Adipose tissue (tissue), 3 donors: ENCODE measurements around the gene SDHB. TPM values are rescaled to one million over a fixed set of nuclear protein-coding genes. Genes with fewer than 3 reads are reported as not detected.
"Not testable (repeated sequence)": the region's sequence is repeated elsewhere in the genome, so short reads cannot be mapped to it uniquely, and the experiment has no call there.

Experiments
- H3K27ac ChIP-seq: one replicate; pipeline ENCODE4 v1.5.1; 2013; ENCODE audit warnings: low read depth, low read length
- WGBS, 3 donors: extraction: QIAGEN DNeasy Blood & Tissue Kit; methylation state at CpG; one replicate each; pipeline ENCODE4 v1.1.7; 2013; 5-methylcytosine and 5-hydroxymethylcytosine counted together
- polyA plus RNA-seq, 3 donors: library from polyadenylated mRNA; stranded (reverse); fragments of 200-250 nt; gene quantifications; one replicate each; pipeline ENCODE4 v1.2.3, GENCODE V29; 2013
- donor health status: healthy with polysubstance abuse.
- donor health status: Bipolar disorder and iron deficiency.
- donor health status: healthy.

SDHB gene
- polyA plus RNA-seq, 3 donors = 79.6 to 164 (median 122) TPM

DNA sequence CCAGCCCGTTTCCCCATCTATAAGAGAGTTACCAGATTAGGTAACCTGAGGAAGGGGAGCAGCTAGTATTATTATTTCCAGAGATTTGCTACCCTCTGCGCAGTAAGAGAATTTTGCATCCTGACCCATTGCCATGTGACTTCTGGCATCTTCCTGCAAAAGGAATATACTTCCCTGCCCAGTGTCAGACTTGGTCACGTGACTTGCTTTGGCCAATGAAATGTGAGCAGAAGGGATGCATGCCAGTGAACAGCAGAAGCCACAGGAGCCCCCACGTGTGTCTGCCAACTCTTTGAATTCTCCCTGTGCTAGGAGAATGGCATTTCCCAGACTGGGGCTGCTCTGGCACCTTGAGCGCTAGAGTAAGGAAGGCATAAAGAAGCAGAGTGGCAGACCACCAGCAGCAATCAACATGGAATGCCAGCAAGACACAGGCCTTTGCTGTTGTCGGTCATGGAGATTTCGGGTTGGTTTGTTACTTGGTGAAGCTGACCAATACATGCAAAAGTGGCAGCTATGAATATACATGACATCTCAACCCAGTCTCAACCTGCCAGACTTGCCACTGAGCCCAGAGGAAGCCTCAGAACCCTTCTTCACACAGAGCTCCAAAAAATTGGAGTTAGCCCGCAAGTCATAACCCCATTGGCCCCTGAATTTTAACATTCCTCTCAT is 26.4 kb upstream of the SDHB start:
- WGBS, 3 donors = 85 to 90% (median 87%) methylated on average over 8 of the region's 8 CpGs
- H3K27ac ChIP-seq = no peak overlapping the region

DNA sequence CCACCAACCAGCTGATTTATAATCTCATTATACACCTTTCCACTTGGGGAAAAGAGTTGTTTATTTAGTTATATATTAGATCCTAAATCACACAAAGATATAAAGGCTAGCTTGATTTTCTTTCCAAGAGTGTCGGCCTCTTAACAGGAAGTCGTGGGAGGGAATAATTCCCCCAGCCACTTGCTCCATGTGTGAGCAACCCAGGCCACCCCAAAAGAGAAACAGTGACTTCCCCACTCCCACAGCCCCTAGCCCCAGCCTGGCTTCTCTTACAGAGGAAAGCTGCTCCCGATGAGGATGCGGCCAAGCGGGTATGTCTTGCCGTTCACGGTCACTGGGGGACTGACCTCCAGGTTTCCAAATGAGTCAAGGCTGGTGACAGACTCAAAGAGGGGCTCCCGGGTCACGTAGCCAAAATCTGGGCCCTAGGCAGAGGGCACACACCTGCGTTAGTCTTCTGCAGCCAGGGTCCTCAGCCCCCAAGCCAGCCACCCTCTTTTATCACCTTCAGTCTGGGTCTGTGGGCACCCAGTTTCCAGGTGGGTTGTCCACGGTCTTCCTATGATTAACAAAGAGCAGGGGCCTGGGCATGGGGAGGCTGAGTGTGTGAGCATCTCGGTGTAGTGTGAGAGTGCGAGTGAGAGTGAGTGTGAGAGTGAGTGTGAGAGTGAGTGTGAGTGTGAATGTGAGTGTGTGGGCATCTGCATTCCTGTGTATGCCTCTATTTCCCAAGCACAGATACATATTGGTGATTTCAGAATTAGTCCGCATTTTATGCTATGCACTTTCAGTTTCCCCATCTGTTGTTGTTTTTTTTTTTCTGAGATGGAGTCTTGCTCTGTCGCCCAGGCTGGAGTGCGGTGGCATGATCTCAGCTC is 25.4 kb upstream of the SDHB start:
- H3K27ac ChIP-seq = no peak overlapping the region
- 84 to 87% (median 84%) methylated on average over 16 of the region's 16 CpGs for WGBS, 3 donors

DNA sequence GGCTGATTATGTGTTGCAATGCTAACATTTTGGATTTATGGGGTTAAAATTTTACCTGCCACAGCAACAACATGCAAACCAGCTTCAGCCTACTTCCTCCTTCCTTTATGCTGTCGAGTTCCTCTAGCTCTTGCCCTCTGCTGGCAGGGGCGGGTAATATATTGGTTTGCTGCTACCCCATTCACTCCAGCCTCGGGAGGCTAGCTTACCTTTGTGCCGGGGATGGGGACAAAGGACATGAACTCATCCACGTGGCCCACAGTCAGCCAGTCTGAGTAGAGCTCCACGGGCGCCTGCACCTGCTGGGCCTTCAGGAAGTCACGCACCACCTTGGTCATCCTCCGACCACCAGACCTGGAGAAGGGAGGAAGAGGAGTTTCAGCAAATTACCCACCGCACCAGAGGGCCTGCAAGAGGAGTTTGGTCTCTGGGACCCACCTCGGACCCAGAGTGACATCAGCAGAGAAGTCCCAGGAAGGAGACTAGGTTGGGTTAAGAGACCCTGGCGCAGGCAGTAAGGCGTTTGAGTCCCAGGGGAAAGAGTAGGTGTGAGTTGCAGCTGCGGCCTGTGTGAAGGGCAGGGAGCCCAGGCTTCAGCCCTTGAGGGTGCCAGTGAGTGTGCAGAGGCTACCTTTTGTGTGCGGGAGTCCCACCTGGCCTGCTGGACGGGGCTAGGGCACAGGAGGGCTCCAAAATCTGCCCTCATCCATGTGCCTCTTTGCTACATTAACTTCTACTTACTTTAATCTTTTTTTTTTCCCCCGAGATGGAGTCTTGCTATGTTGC is 21.8 kb upstream of the SDHB start:
- no peak overlapping the region for H3K27ac ChIP-seq
- WGBS, 3 donors = 69 to 82% (median 75%) methylated on average over 17 of the region's 17 CpGs

DNA sequence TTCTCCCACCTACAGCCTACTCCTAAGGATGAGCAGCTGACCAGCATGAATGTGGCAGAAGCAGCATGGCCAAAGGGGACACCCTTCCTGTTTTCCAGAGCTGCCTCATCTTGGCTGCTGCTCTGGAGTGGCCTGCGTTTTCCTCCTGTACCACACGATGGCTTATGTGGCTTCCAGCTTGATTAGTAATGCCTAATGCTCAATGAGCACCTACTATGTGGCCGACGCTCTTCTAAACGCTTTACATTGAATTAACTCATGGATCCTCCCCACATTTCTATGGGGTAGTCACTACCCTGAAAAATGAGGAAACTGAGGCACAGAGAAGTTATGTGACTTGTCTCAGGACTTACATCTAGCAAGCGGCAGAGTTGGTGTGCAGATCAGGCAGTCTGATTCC is 18.0 kb upstream of the SDHB start:
- H3K27ac ChIP-seq = no peak overlapping the region
- 81 to 85% (median 83%) methylated on average over 6 of the region's 6 CpGs for whole genome bisulfite sequencing, 3 donors

DNA sequence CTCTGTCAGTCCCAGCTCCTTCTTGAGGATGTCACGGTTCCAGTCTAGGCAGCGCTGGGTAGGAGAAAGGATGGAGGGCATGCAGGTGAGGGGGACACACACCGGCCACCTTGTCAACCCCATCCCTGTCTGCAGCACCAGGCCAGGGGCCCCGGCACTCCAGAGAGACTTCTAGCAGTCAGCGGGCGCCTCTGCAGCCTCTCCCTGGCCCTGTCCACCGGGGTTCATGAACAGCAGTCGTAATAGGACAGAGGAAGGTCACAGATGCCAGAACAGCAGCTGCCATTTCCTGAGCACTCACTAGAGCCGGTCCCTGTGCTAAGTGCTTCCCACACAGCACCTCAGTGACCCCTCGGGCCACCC is 16.3 kb upstream of the SDHB start:
- 62 to 79% (median 65%) methylated on average over 10 of the region's 10 CpGs for WGBS, 3 donors

DNA sequence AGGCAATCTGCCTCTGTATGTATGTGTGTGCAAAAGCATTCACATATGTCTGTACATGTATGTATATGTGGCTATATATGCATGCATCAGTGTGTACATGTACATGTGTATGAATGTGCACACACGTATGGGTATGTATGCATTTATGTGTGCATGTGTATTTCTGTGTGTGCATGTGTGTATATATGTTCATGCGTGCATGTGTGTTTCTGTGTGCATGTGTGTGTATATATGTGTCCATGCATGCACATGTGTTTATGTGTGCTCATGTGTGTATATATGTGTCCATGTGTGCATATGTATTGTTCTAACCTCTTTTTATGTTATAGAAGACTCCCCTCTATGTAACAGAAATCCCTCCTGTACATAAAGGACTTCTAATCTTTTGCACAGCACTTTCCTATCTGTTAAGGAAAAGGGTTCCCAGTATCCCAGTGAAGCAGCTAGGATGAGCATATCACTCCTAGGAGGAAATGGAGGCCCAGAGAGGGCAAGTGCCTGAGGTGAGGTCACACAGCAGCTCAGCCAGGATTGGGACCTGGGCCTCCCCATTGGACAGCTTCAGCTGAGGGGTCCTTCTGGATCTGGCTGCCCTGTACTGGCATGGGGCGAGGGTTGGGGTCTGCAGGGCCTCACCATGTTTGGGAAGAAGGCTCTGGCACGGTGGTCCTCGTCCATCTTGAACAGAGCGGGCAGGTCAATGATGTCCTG is 15.8 kb upstream of the SDHB start:
- WGBS, 3 donors = 82 to 94% (median 90%) methylated on average over 5 to 6 of the region's 6 CpGs

More for the DNA sequence above, 16.3 kb upstream of the SDHB start:
- no peak overlapping the region for H3K27ac ChIP-seq

DNA sequence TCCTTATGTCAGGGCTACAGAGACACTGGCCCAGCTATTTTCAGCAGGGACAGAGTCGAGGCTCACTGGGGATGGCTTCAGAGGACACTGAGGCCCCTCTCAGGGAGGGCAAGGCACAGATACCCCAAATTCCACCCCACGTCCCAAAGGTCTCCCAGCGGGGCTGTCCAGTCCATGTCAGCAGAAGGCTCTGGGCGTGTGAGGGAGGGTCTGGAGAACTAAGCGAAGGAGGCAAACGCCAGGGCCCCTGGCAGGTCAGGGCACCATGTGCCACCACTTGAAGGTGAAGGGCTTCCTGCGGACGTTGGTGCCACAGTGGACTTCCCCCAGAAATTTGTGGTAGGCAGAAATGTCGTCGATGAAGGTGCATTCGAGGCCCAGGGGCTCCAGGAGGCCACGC is 15.0 kb upstream of the SDHB start:
- no peak overlapping the region for H3K27ac ChIP-seq
- 77 to 88% (median 77%) methylated on average over 12 of the region's 12 CpGs for WGBS, 3 donors

More for the DNA sequence above, 15.8 kb upstream of the SDHB start:
- no peak overlapping the region for H3K27ac ChIP-seq

DNA sequence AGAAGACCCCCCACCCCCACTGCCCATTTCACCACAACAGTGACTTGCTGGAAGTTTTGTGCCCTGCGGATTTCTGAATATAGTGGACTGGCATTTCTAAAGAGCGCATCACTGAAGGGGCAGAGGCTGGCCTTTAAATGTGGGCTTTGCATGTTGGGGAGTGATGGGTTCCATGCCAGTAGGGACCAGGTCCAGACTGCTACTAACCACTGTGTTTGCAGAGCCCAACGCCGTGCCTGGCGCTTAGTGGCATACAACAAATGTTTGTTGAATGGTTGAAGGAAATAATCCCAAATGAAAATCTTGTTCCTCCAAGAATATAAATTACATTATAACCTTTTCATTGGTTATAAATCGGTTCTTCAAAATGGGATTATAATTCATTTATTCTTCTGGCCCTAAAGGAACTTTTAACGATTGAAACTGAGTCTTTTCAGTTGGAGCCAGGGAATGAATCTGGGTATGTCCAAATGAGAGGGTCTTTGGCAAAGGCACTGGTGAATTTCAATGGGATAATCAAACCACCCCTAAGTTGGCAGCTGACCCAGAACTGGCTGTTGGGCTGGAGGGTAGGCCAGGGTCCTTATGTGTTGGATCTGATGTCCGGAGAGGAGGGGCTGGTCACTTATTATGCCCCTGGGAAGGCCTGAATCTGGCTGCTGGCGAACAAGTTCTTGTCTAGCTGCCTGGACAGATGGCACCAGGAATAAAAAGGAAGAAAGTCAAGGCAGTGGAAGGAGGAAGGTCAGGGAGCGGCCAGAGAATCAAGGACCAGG is 13.8 kb upstream of the SDHB start:
- 74 to 86% (median 75%) methylated on average over 10 of the region's 10 CpGs for WGBS, 3 donors
- no peak overlapping the region for H3K27ac ChIP-seq

DNA sequence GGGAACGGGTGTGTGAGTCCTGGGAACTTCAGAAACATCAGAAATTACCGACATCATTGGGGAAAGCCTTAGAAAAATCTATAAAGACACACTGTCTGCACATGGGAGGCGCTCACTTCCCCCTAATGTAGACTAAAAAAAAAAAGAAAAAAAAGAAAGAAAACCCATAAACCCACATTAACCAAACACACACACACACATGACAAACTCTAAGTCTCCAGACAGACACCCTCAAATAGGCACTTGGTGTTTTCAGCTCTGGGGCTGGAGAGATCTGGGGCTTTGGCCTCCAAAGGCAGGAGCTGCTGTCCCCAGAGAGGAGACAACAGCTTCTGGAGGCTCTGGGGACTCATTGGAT is 13.2 kb upstream of the SDHB start:
- H3K27ac ChIP-seq = no peak overlapping the region

DNA sequence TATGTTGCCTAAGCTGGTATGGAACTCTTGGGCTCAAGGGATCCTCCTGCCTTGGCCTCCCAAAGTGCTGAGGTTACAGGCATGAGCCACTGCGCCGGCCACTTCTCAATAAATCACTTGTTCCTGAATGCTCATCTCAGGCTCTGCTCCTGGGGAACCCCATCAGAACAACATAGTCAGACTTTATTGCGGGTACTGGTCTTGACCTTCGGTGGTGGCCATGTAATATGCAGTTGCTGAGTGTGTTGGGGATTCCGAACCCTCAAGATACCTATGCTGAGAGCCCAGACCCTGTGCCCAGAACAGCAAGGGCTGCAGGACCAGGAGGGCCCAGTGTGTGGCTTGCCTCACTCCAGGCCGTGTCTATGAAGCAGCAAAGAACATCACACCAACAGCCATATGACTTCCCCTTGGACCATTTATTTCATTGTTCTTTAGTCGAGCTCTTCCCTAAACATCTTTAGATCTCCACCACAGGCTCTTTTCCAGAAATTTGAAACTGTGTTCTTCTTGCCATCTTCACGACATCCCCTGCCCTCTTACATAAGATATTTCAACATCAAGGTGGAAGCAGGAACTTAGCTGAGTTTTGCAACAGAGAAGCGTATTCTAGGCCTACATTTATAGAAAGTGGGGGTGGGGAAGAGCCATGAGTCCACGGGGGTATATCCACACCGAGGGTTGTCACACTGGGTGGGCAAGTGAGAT is 12.7 kb upstream of the SDHB start:
- H3K27ac ChIP-seq = no peak overlapping the region
- WGBS, 3 donors = 63 to 87% (median 69%) methylated on average over 11 of the region's 11 CpGs

More for the DNA sequence above, 13.2 kb upstream of the SDHB start:
- 49 to 85% (median 59%) methylated on average over 3 of the region's 3 CpGs for WGBS, 3 donors

DNA sequence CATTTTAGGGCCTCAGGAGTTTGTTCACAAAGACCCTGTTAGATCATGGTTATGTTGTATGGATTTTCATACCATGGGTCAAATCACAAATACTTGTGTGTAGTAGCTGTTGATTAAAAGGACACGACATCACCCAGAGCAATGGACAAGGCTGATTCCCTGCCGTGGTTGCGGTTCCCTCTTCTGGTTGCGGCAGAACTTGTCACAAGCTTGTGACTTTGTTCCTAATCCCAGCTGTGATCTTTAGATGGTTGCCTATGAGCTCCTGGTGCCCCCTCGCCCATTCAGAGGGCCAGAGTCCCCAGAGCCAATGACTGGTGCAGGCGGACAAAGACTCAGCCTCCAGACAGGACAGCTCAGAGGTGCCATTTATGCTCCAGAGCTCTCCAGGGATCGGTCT is 11.8 kb upstream of the SDHB start:
- no peak overlapping the region for H3K27ac ChIP-seq
- 72 to 88% (median 77%) methylated on average over 7 of the region's 7 CpGs for WGBS, 3 donors

DNA sequence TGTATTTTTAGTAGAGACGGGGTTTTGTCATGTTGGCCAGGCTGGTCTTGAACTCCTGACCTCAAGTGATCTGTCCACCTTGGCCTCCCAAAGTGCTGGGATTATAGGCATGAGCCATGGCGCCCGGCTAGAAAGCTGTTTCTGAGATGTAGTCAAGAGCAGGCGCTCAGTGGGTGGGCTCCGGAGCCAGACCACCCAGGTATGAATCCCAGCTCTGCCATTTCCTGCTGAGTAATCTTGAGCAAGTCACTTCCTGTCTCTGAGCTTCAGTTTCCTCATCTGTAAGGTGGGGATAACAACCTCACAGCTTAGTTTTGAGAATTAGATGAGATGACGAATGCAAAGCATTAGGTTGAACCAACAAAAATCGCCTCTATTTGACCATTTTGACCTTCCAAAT is 8.9 kb upstream of the SDHB start:
- 60 to 90% (median 68%) methylated on average over 7 of the region's 7 CpGs for WGBS, 3 donors
- not testable (repeated sequence) for H3K27ac ChIP-seq

DNA sequence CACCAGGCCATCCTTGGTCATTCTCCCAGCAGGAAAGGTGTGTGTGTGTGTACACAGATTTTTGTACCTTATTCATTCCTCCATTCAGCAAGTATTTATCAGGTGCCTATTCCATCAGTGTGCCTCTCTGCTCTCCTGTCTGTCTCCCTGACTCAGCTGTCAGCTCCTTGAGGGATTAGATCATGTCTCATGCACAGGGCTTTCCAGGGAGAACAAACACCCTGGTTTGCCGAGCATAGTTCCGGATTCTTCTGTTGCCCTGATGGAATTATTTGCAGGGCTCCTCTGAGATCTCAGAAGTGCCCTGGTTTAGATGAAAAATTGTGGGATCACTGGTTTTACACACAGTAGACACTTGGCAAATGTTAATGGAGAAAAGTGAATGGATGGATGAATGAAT is 8.1 kb upstream of the SDHB start:
- H3K27ac ChIP-seq = no peak overlapping the region
- WGBS, 3 donors = 80 to 87% (median 84%) methylated on average over 2 of the region's 2 CpGs

DNA sequence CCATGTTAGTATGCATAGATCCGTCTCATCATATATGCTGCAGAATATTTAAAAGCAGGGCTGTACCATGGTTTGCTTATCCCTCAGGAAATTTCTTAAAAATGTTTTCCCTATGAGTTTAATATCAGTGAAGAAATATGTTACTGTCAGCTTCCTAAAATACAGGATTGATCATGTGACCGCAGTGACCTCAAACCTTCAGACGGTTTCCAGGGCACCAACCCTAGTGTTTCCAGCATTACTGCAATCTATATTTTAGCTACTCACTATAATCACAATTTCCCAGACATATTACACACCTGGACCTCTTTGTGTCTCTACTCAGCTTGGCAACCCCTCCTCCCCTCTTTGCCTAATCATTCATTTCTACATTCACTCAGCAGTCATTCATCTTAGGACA is 7.7 kb upstream of the SDHB start:
- no peak overlapping the region for H3K27ac ChIP-seq
- WGBS, 3 donors = 59 to 88% (median 62%) methylated on average over 3 of the region's 3 CpGs

DNA sequence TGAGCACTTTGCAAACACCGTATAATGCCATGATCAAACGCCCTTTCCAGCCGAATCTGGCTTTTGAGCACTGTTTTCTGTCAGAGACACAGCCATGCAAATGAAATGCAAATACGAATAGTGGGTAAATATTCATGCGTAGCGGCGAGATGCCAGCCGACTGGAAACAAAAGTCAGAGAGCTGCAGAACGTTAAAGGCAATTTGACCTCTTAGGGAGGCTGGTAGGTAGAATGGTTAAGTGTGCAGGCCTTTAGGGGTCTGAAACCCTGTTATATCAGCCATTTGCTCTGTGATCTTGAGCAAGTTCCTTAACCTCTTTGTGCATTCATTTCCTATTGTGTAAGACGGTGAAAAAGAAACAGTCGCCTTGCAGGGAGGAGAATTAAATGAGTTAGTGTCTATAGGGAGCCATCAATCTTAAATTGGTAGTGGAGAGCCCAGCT is 6.5 kb upstream of the SDHB start:
- H3K27ac ChIP-seq = no peak overlapping the region

DNA sequence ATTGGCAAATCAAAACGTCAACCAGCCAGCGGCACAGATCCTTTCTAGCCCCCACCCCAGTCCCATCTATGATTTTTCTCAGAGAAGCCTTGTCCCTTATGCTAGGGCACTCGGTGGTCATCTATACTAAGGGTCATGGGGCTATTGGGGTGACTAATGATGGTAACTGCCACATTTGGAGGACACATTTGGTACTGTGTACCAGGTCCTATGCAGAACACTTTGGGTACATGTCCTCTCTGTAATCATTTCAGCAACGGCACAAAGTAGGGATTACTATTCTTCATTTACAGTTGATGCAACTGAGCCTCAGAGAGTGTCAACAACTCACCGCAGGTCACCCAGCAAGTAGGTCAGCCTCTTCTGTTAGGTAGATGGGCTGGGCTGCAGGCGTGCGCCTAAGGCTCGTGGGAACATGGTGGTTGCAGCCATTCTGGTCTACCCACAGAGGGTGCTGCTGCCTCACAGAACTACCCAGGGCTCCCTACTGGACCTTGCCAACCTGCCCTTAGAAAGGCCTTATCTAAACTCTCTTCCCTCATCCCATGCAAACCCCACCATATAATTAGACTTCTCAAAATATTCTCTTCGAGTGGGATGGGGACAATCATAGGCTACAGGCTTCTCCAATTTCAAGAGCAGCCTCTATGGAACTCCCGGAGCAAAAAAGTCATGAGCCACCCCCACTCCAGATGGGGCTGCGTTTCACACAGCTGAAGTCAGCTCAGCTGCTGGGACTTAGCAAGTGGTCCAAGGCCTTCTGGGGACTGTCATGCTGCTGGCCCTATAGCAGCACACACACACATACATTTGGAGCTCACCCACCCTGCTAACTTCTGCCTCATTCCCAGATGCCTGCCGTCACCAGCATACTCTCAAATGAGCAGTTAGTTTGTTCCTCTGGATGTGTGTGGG is 5.8 kb upstream of the SDHB start:
- 35 to 37% (median 36%) methylated on average over 12 of the region's 12 CpGs for WGBS, 3 donors
- no peak overlapping the region for H3K27ac ChIP-seq

More for the DNA sequence above, 6.5 kb upstream of the SDHB start:
- 33 to 46% (median 35%) methylated on average over 11 of the region's 11 CpGs for WGBS, 3 donors
